Endodermal cell (in vitro differentiated cells): Measurements from ENCODE around the gene TTC1. TPM values are rescaled to one million over a fixed set of nuclear protein-coding genes. Genes with fewer than 3 reads are reported as not detected.
"Not testable (repeated sequence)": the region's sequence is repeated elsewhere in the genome, so short reads cannot be mapped to it uniquely, and the experiment has no call there.

ENCODE experiments used
- DNase-seq: peaks from one replicate; pipeline ENCODE4 v3.0.0-alpha.2; 2017
- H3K27ac ChIP-seq: 2 replicates; pipeline ENCODE4 v1.5.1; 2013; ENCODE audit warnings: mild to moderate bottlenecking, low read depth, low read length, moderate library complexity
- H3K27me3 ChIP-seq: 2 replicates; pipeline ENCODE4 v1.6.1; 2013; ENCODE audit warnings: mild to moderate bottlenecking, low read length, moderate library complexity; ENCODE audit not compliant: insufficient read depth, control insufficient read depth, poor library complexity, severe bottlenecking
- H3K36me3 ChIP-seq: 2 replicates; pipeline ENCODE4 v1.7.0; 2013; ENCODE audit warnings: mild to moderate bottlenecking, low read length, moderate library complexity; ENCODE audit not compliant: control insufficient read depth, insufficient read depth
- H3K4me1 ChIP-seq: one replicate; pipeline ENCODE4 v1.7.0; 2013; ENCODE audit warnings: low read length; ENCODE audit not compliant: control insufficient read depth, insufficient read depth
- H3K4me3 ChIP-seq: 2 replicates; pipeline ENCODE4 v1.5.1; 2013; ENCODE audit warnings: mild to moderate bottlenecking, low read length, moderate library complexity
- H3K9ac ChIP-seq: 2 replicates; pipeline ENCODE4 v1.6.1; 2013; ENCODE audit warnings: mild to moderate bottlenecking, low read length, moderate library complexity; ENCODE audit not compliant: poor library complexity, severe bottlenecking; ENCODE audit errors: extremely low read depth
- H3K9me3 ChIP-seq: 2 replicates; pipeline ENCODE4 v1.6.1; 2013; ENCODE audit warnings: mild to moderate bottlenecking, low read length, moderate library complexity; ENCODE audit not compliant: control insufficient read depth
- H3K27ac Mint-ChIP-seq: 2 replicates; pipeline ENCODE4 v1.8.0; 2020; ENCODE audit warnings: mixed read lengths
- H3K27me3 Mint-ChIP-seq: 2 replicates; pipeline ENCODE4 v1.8.0; 2021; ENCODE audit warnings: mild to moderate bottlenecking, mixed read lengths; ENCODE audit not compliant: insufficient read depth
- H3K36me3 Mint-ChIP-seq: 2 replicates; pipeline ENCODE4 v1.8.0; 2020; ENCODE audit warnings: low read depth, mixed read lengths
- H3K4me1 Mint-ChIP-seq: 2 replicates; pipeline ENCODE4 v1.8.0; 2020; ENCODE audit warnings: mixed read lengths
- H3K4me3 Mint-ChIP-seq: 2 replicates; pipeline ENCODE4 v1.8.0; 2020; ENCODE audit warnings: mild to moderate bottlenecking, moderate library complexity, mixed read lengths
- H3K9me3 Mint-ChIP-seq: 2 replicates; pipeline ENCODE4 v1.8.0; 2020; ENCODE audit warnings: mild to moderate bottlenecking, mixed read lengths
- WGBS, 2 experiments: methylation state at CpG; one replicate each; pipeline versions ENCODE4 v1.1.5 to v1.1.7; 2013; ENCODE audit warnings: missing lambda C conversion rate in 2 of 2, mixed read lengths in 1 of 2; ENCODE audit not compliant: insufficient coverage in 1 of 2, insufficient read length in 1 of 2; 5-methylcytosine and 5-hydroxymethylcytosine counted together
- total RNA-seq, 2 donors: library from RNA; stranded (reverse); fragmentation: NEBNext Ultra II Directional in 1 of 2; extraction: Animal tissue kit (Norgen Biotek cat#: 25700) in 1 of 2; gene quantifications; 2 replicates in 1 of 2; 3 replicates in 1 of 2; pipeline ENCODE4 v1.2.1, GENCODE V29; 2021
- TF ChIP-seq, protein P1 (sequence below): fragments of 200-600 bp; sonication (generic); conservative IDR thresholded peaks from 2 replicates; pipeline ENCODE4 v1.5.0; 2021; ENCODE audit warnings: antibody characterized with exemption, mild to moderate bottlenecking

TTC1 gene
- total RNA-seq, 2 donors from 2014 or later, result 59.8 to 72.3 TPM

DNA sequence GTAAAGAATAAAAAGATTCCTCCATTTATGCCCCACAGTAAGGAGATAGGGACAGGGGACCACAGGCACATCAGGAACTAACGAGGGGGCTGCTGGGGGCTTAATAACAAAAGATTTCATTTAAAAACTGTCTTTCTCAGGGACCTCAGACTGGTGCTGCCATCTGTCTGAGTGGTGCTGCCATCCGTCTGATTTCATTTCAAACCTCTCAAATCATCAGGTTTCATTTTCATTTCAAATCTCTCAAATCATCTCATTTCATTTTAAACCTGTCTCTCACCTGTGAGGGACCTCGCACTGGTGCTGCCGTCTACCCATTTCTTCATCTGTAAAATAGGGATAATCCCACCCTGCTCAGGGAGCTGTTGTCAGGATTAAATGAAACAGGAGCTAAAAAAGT lies 46.7 kb upstream of the TTC1 start:
- 90 to 91% methylated on average over 4 of the region's 4 CpGs for WGBS, 2 experiments
- Mint-ChIP-seq H3K4me1 (no peaks in the 10 kb centered on the region), H3K27me3 (peaks cover 11% of the 10 kb centered on the region), H3K27ac (no peak overlapping the region), H3K4me3 (no peak overlapping the region), H3K36me3 (no peaks in the 10 kb centered on the region), H3K9me3 (no peaks in the 10 kb centered on the region)
- Histone ChIP-seq H3K27me3 (peaks cover 8% of the 10 kb centered on the region), H3K4me3 (no peak overlapping the region), H3K4me1 (no peaks in the 10 kb centered on the region), H3K9ac (no peak overlapping the region), H3K36me3 (no peaks in the 10 kb centered on the region), H3K27ac (no peak overlapping the region), H3K9me3 (no peaks in the 10 kb centered on the region)
- TF ChIP-seq, protein P1, sequence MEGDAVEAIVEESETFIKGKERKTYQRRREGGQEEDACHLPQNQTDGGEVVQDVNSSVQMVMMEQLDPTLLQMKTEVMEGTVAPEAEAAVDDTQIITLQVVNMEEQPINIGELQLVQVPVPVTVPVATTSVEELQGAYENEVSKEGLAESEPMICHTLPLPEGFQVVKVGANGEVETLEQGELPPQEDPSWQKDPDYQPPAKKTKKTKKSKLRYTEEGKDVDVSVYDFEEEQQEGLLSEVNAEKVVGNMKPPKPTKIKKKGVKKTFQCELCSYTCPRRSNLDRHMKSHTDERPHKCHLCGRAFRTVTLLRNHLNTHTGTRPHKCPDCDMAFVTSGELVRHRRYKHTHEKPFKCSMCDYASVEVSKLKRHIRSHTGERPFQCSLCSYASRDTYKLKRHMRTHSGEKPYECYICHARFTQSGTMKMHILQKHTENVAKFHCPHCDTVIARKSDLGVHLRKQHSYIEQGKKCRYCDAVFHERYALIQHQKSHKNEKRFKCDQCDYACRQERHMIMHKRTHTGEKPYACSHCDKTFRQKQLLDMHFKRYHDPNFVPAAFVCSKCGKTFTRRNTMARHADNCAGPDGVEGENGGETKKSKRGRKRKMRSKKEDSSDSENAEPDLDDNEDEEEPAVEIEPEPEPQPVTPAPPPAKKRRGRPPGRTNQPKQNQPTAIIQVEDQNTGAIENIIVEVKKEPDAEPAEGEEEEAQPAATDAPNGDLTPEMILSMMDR, result no peak
- no peak for DNase-seq

DNA sequence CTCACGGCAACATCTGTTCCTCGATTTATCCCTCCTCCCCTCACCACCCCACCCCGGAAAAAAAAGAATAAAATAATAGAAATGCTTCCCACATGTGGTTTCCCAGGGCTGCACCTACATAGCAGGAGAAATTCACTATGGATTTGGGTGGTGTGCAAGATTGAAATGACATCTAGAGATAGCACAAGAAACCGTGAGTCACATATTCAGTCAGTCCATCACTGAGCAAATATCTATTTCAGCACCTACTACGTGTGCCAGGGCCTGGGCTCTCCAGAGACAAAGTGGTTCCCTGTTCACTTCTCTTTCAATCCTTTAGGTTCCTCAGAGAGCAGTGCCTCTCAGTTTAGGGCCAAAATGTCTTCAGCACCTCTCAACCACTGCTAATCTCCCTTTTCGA lies 45.0 kb upstream of the TTC1 start:
- H3K4me3 Mint-ChIP-seq, result no peak overlapping the region
- 90 to 100% methylated on average over 2 to 5 of the region's 6 CpGs for WGBS, 2 experiments

DNA sequence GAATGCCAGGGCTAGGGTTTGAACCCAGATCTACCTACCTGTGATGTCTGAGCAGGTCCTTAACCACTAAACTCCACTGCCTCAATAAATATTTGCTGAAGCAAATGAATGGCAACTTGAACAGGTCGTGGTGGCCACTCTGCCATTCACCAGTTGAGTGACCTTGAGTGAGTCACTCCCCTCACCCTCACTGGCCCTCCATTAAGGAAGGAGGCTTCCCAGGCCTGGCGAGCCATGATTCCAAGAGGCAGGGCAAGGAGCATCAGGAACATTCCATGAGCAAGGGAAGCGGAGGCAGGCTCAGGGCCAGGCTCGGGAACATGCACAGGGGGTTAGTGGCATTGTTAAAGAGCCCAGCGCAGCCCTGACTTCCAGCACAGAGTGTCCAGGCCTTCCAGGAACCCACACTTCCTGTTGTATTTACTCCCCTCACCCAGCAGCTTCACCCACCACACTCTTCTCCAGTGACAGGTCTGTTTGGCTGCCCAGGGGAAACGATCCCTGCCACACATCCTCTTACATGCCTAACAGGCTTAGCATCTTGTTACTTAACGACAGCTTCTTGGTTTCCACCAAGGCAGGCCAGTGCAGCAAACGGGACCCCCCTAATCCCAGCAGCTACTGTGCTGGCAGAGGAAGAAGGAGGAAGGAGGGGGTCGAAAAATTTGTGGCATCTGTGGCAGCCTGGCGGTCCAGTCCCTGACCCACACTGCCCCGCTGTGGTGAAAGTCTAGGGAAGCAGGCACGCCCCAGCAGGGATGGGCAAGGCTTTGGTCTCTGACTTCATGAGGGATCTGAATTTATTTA lies 43.7 kb upstream of the TTC1 start:
- DNase-seq, result peak; percentile 90
- H3K27me3 Mint-ChIP-seq, result peaks cover 30% of the 10 kb centered on the region
- H3K4me3 Mint-ChIP-seq, result no peak overlapping the region
- Histone ChIP-seq H3K27ac (no peak overlapping the region), H3K36me3 (no peaks in the 10 kb centered on the region), H3K4me3 (no peak overlapping the region), H3K9me3 (no peaks in the 10 kb centered on the region), H3K4me1 (no peaks in the 10 kb centered on the region), H3K27me3 (peaks cover 35% of the 10 kb centered on the region), H3K9ac (no peak overlapping the region)
- TF ChIP-seq, protein P1, result peak; percentile 86
- no peaks in the 10 kb centered on the region for H3K9me3 Mint-ChIP-seq
- no peaks in the 10 kb centered on the region for H3K4me1 Mint-ChIP-seq
- WGBS, 2 experiments, result 64 to 82% methylated on average over 3 to 12 of the region's 12 CpGs
- no peaks in the 10 kb centered on the region for H3K36me3 Mint-ChIP-seq
- H3K27ac Mint-ChIP-seq, result no peak overlapping the region

More for the DNA sequence above, 45.0 kb upstream of the TTC1 start:
- H3K27ac ChIP-seq, result no peak overlapping the region
- peaks cover 23% of the 10 kb centered on the region for H3K27me3 ChIP-seq
- Mint-ChIP-seq H3K4me1 (no peaks in the 10 kb centered on the region), H3K36me3 (no peaks in the 10 kb centered on the region), H3K9me3 (no peaks in the 10 kb centered on the region), H3K27ac (no peak overlapping the region), H3K27me3 (peaks cover 22% of the 10 kb centered on the region)
- no peak overlapping the region for H3K4me3 ChIP-seq
- DNase-seq, result peak; percentile 10
- H3K9ac ChIP-seq, result no peak overlapping the region
- H3K36me3 ChIP-seq, result no peaks in the 10 kb centered on the region
- no peaks in the 10 kb centered on the region for H3K9me3 ChIP-seq
- H3K4me1 ChIP-seq, result no peaks in the 10 kb centered on the region
- TF ChIP-seq, protein P1, result no peak

DNA sequence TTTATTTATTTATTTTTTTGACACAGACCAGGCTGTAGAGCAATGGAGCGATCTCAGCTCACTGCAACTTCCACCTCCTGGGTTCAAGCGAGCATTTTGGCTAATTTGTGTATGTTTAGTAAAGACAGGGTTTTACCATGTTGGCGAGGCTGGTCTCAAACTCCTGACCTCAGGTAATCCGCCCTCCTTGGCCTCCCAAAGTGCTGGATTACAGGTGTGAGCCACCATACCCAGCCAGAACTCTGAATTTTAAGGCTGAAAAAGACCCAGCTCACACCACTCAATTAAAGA lies 43.2 kb upstream of the TTC1 start:
- H3K27me3 ChIP-seq, result peaks cover 41% of the 10 kb centered on the region
- H3K36me3 ChIP-seq, H3K27ac Mint-ChIP-seq, H3K4me3 Mint-ChIP-seq, H3K9ac ChIP-seq, DNase-seq, H3K9me3 ChIP-seq, H3K4me1 Mint-ChIP-seq, H3K27ac ChIP-seq, H3K9me3 Mint-ChIP-seq, H3K36me3 Mint-ChIP-seq, H3K4me1 ChIP-seq, H3K4me3 ChIP-seq: not testable (repeated sequence)
- 82 to 100% methylated on average over 1 to 4 of the region's 4 CpGs for WGBS, 2 experiments
- H3K27me3 Mint-ChIP-seq, result peaks cover 36% of the 10 kb centered on the region
